H9 (cell line): ENCODE results near the gene DPY30. TPM values are rescaled to one million over a fixed set of nuclear protein-coding genes. Genes with fewer than 3 reads are reported as not detected.

Experiments used
- DNase-seq: peaks from one replicate; pipeline ENCODE4 v3.0.0-alpha.2; 2017
- H2AFZ ChIP-seq: one replicate; pipeline ENCODE4 v1.6.1; 2013; ENCODE audit warnings: mild to moderate bottlenecking, low read length, control low read depth, moderate library complexity
- H2AK5ac ChIP-seq: 2 replicates; pipeline ENCODE4 v1.6.1; 2013; ENCODE audit warnings: low read length, control low read depth, mixed read lengths; ENCODE audit not compliant: insufficient read length
- H2BK120ac ChIP-seq: one replicate; pipeline ENCODE4 v1.6.1; 2013; ENCODE audit warnings: low read depth, mild to moderate bottlenecking, low read length, control low read depth, inconsistent platforms; ENCODE audit not compliant: poor library complexity, severe bottlenecking
- H2BK12ac ChIP-seq: 2 replicates; pipeline ENCODE4 v1.6.1; 2013; ENCODE audit warnings: low read length, control low read depth, mixed read lengths, low read depth; ENCODE audit not compliant: insufficient read length
- H2BK15ac ChIP-seq: 2 replicates; pipeline ENCODE4 v1.6.1; 2013; ENCODE audit warnings: low read depth, low read length, control low read depth
- H2BK20ac ChIP-seq: one replicate; pipeline ENCODE4 v1.6.1; 2013; ENCODE audit warnings: low read depth, mild to moderate bottlenecking, low read length, control low read depth, inconsistent platforms; ENCODE audit not compliant: poor library complexity, severe bottlenecking
- H2BK5ac ChIP-seq: 2 replicates; pipeline ENCODE4 v1.6.1; 2013; ENCODE audit warnings: low read length, control low read depth, mixed read lengths; ENCODE audit not compliant: insufficient read length
- H3K14ac ChIP-seq: 2 replicates; pipeline ENCODE4 v1.6.1; 2013; ENCODE audit warnings: low read length, control low read depth; ENCODE audit not compliant: insufficient read depth
- H3K18ac ChIP-seq: 2 replicates; pipeline ENCODE4 v1.6.1; 2013; ENCODE audit warnings: low read depth, mild to moderate bottlenecking, mixed read lengths, low read length, control low read depth; ENCODE audit not compliant: insufficient read length
- H3K23ac ChIP-seq: 2 replicates; pipeline ENCODE4 v1.6.1; 2013; ENCODE audit warnings: low read length, control low read depth, mixed read lengths, low read depth; ENCODE audit not compliant: insufficient read length
- H3K23me2 ChIP-seq: 2 replicates; pipeline ENCODE4 v1.6.1; 2013; ENCODE audit warnings: low read depth, mild to moderate bottlenecking, mixed read lengths, low read length, control low read depth; ENCODE audit not compliant: insufficient read length, poor library complexity, severe bottlenecking
- H3K27ac ChIP-seq: 2 replicates; pipeline ENCODE4 v1.5.1; 2013; ENCODE audit warnings: low read length, control low read depth, mixed read lengths, low read depth; ENCODE audit not compliant: insufficient read length
- H3K27me3 ChIP-seq: 2 replicates; pipeline ENCODE4 v1.6.1; 2013; ENCODE audit warnings: low read length, control low read depth, inconsistent platforms; ENCODE audit not compliant: insufficient read depth
- H3K4ac ChIP-seq: 2 replicates; pipeline ENCODE4 v1.6.1; 2013; ENCODE audit warnings: low read depth, mild to moderate bottlenecking, control low read depth, inconsistent platforms, low read length, moderate library complexity
- H3K4me1 ChIP-seq: 2 replicates; pipeline ENCODE4 v1.6.1; 2013; ENCODE audit warnings: low read length, control low read depth, inconsistent platforms; ENCODE audit not compliant: insufficient read depth
- H3K4me2 ChIP-seq: 2 replicates; pipeline ENCODE4 v1.6.1; 2013; ENCODE audit warnings: low read length, control low read depth, mixed read lengths; ENCODE audit not compliant: insufficient read length, insufficient read depth
- H3K56ac ChIP-seq: 2 replicates; pipeline ENCODE4 v1.6.1; 2013; ENCODE audit warnings: low read depth, mild to moderate bottlenecking, mixed read lengths, low read length, control low read depth; ENCODE audit not compliant: insufficient read length
- H3K79me1 ChIP-seq: 2 replicates; pipeline ENCODE4 v1.6.1; 2013; ENCODE audit warnings: low read depth, mild to moderate bottlenecking, moderate library complexity, low read length, control low read depth, inconsistent platforms; ENCODE audit not compliant: insufficient read depth, poor library complexity, severe bottlenecking
- H3K79me2 ChIP-seq: 2 replicates; pipeline ENCODE4 v1.6.1; 2013; ENCODE audit warnings: low read length, control low read depth, inconsistent platforms; ENCODE audit not compliant: insufficient read depth
- H3K9ac ChIP-seq: 2 replicates; pipeline ENCODE4 v1.6.1; 2013; ENCODE audit warnings: low read length, control low read depth, mixed read lengths; ENCODE audit not compliant: insufficient read length; ENCODE audit errors: extremely low read depth
- H3K9me3 ChIP-seq: one replicate; pipeline ENCODE4 v1.6.1; 2013; ENCODE audit warnings: low read depth, low read length, inconsistent platforms; ENCODE audit not compliant: control insufficient read depth
- H3T11ph ChIP-seq: one replicate; pipeline ENCODE4 v1.6.1; 2013; ENCODE audit warnings: mild to moderate bottlenecking, low read length, control low read depth, inconsistent platforms
- H4K20me1 ChIP-seq: one replicate; pipeline ENCODE4 v1.6.1; 2013; ENCODE audit not compliant: control insufficient read depth, insufficient read length, insufficient read depth
- H4K5ac ChIP-seq: 2 replicates; pipeline ENCODE4 v1.6.1; 2013; ENCODE audit warnings: low read depth, mild to moderate bottlenecking, mixed read lengths, low read length, control low read depth; ENCODE audit not compliant: insufficient read length
- H4K8ac ChIP-seq: replicated peaks from 2 replicates; pipeline ENCODE4 v1.6.1; 2013; ENCODE audit warnings: low read length, control low read depth, mixed read lengths, low read depth; ENCODE audit not compliant: insufficient read length
- H4K91ac ChIP-seq: 2 replicates; pipeline ENCODE4 v1.6.1; 2013; ENCODE audit warnings: low read depth, mild to moderate bottlenecking, moderate library complexity, mixed read lengths, low read length, control low read depth; ENCODE audit not compliant: insufficient read length
- H3K27ac Mint-ChIP-seq, 3 experiments: 2 replicates in 2 of 3; 3 replicates in 1 of 3; pipeline ENCODE4 v1.8.0; 2020 to 2021; ENCODE audit warnings: mixed read lengths in 3 of 3, mild to moderate bottlenecking in 1 of 3, moderate library complexity in 1 of 3
- H3K27me3 Mint-ChIP-seq: 2 replicates; pipeline ENCODE4 v1.8.0; 2021; ENCODE audit warnings: low read depth, mild to moderate bottlenecking, moderate library complexity, mixed read lengths
- H3K36me3 Mint-ChIP-seq, 3 experiments: 2 replicates in 2 of 3; 3 replicates in 1 of 3; pipeline ENCODE4 v1.8.0; 2020 to 2021; ENCODE audit warnings: low read depth in 3 of 3, mixed read lengths in 3 of 3; ENCODE audit not compliant: insufficient read depth in 1 of 3
- H3K4me1 Mint-ChIP-seq, 2 experiments: 2 replicates each; pipeline ENCODE4 v1.8.0; 2020; ENCODE audit warnings: mixed read lengths in 2 of 2
- H3K4me3 Mint-ChIP-seq, 2 experiments: 2 replicates in 1 of 2; 3 replicates in 1 of 2; pipeline ENCODE4 v1.8.0; 2020 to 2021; ENCODE audit warnings: mild to moderate bottlenecking in 2 of 2, mixed read lengths in 2 of 2, moderate library complexity in 1 of 2
- H3K9me3 Mint-ChIP-seq, 2 experiments: 2 replicates in 1 of 2; 3 replicates in 1 of 2; pipeline ENCODE4 v1.8.0; 2020; ENCODE audit warnings: mild to moderate bottlenecking in 2 of 2, mixed read lengths in 2 of 2, moderate library complexity in 1 of 2
- total RNA-seq: library from RNA; stranded (reverse); gene quantifications from 2 replicates; pipeline ENCODE4 v1.2.1, GENCODE V29; 2021
- TF ChIP-seq, protein P1 (sequence below): fragments of 200-600 bp; sonication (generic); conservative IDR thresholded peaks from 3 replicates; pipeline ENCODE4 v1.8.0; 2021; ENCODE audit warnings: antibody characterized with exemption, mild to moderate bottlenecking

DPY30 gene
- total RNA-seq, 1 experiment from 2014 or later: 148 TPM

DNA sequence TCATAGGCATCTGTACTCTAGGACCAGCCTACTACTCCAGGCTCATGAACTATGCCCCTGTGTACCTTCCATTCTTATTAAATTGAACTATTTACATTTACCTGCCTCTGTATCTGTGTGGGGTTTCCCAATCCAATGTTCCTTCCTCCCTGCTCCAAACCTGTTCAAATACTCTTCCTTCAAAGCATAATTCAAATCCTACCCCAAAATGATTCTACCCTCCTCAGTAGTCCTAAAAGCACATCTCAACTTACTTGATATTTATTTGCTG is 32.5 kb downstream of the DPY30 start:
- Histone ChIP-seq H4K8ac (no peak overlapping the region), H3K79me2 (peaks cover 29% of the 10 kb centered on the region; the same call in 1 of the 2 replicates), H4K5ac (no peak overlapping the region), H3K4me2 (no peak overlapping the region), H3K23me2 (peaks cover 8% of the 10 kb centered on the region), H3T11ph (no peak overlapping the region), H3K9me3 (no peaks in the 10 kb centered on the region), H3K9ac (no peak overlapping the region), H3K27me3 (no peaks in the 10 kb centered on the region), H4K20me1 (no peaks in the 10 kb centered on the region), H3K4me1 (no peaks in the 10 kb centered on the region), H3K18ac (no peak overlapping the region), H2AFZ (no peak overlapping the region), H3K27ac (no peak overlapping the region), H2BK12ac (no peak overlapping the region), H2BK5ac (no peak overlapping the region), H2AK5ac (no peak overlapping the region), H3K14ac (no peak overlapping the region), H3K79me1 (peaks cover 3% of the 10 kb centered on the region), H2BK120ac (no peak overlapping the region), H2BK15ac (no peak overlapping the region), H3K4ac (no peak overlapping the region), H2BK20ac (no peak overlapping the region), H3K56ac (no peak overlapping the region), H4K91ac (no peak overlapping the region), H3K23ac (no peak overlapping the region)
- Mint-ChIP-seq H3K4me1 (peaks cover 31 to 33% of the 10 kb centered on the region in 2 experiments), H3K27ac (peak overlapping the region in 1 of 3 experiments; percentile 4; a peak in 2 of 7 replicates), H3K4me3 (peak overlapping the region in 1 of 2 experiments; percentile 13; a peak in 1 of 5 replicates), H3K27me3 (no peaks in the 10 kb centered on the region), H3K36me3 (peaks cover 0 to 3% (median 0%) of the 10 kb centered on the region in 3 experiments; a peak in 2 of 7 replicates), H3K9me3 (no peaks in the 10 kb centered on the region)
- TF ChIP-seq, protein P1, sequence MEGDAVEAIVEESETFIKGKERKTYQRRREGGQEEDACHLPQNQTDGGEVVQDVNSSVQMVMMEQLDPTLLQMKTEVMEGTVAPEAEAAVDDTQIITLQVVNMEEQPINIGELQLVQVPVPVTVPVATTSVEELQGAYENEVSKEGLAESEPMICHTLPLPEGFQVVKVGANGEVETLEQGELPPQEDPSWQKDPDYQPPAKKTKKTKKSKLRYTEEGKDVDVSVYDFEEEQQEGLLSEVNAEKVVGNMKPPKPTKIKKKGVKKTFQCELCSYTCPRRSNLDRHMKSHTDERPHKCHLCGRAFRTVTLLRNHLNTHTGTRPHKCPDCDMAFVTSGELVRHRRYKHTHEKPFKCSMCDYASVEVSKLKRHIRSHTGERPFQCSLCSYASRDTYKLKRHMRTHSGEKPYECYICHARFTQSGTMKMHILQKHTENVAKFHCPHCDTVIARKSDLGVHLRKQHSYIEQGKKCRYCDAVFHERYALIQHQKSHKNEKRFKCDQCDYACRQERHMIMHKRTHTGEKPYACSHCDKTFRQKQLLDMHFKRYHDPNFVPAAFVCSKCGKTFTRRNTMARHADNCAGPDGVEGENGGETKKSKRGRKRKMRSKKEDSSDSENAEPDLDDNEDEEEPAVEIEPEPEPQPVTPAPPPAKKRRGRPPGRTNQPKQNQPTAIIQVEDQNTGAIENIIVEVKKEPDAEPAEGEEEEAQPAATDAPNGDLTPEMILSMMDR: no peak
- no peak for DNase-seq
